ENCODE measurements around the gene TAMALIN.

The TAMALIN gene

GRCh38 chr12:51980051-51980808 lies 26.5 kb upstream of the TAMALIN start:
- DNase-seq = peak; percentile 74
- in situ Hi-C loops (cut with MboI; ENCODE audit: low pct_unique_long_range_greater_than_20kb, low sequenced_read_pairs) = no loop called here

GRCh38 chr12:51980809-51981127 lies 26.0 kb upstream of the TAMALIN start:
- in situ Hi-C loops (cut with MboI; ENCODE audit: low pct_unique_long_range_greater_than_20kb, low sequenced_read_pairs) = no loop called here
- no peak for DNase-seq

- in situ Hi-C loops (cut with MboI; ENCODE audit: low pct_unique_long_range_greater_than_20kb, low sequenced_read_pairs) = no loop called here
- no peak for DNase-seq
Measured at GRCh38 chr12:51984657-51985056, 22.1 kb upstream of the TAMALIN start.

- in situ Hi-C loops (cut with MboI; ENCODE audit: low pct_unique_long_range_greater_than_20kb, low sequenced_read_pairs) = no loop called here
Measured at GRCh38 chr12:51985154-51985835, 21.5 kb upstream of the TAMALIN start.

GRCh38 chr12:51986834-51987233 lies 19.9 kb upstream of the TAMALIN start:
- in situ Hi-C loops (cut with MboI; ENCODE audit: low pct_unique_long_range_greater_than_20kb, low sequenced_read_pairs) = no loop called here
- DNase-seq = no peak

More at GRCh38 chr12:51985154-51985835, 21.5 kb upstream of the TAMALIN start:
- DNase-seq = no peak

- DNase-seq = no peak
- in situ Hi-C loops (cut with MboI; ENCODE audit: low pct_unique_long_range_greater_than_20kb, low sequenced_read_pairs) = no loop called here
Measured at GRCh38 chr12:51992246-51992645, 14.5 kb upstream of the TAMALIN start.

- in situ Hi-C loops (cut with MboI; ENCODE audit: low pct_unique_long_range_greater_than_20kb, low sequenced_read_pairs) = no loop called here
- no peak for DNase-seq
Measured at GRCh38 chr12:51994539-51994820, 12.3 kb upstream of the TAMALIN start.

GRCh38 chr12:51994959-51995358 lies 11.8 kb upstream of the TAMALIN start:
- DNase-seq = no peak
- in situ Hi-C loops (cut with MboI; ENCODE audit: low pct_unique_long_range_greater_than_20kb, low sequenced_read_pairs) = no loop called here

GRCh38 chr12:51997136-51997535 lies 9.6 kb upstream of the TAMALIN start:
- no peak for DNase-seq
- in situ Hi-C loops (cut with MboI; ENCODE audit: low pct_unique_long_range_greater_than_20kb, low sequenced_read_pairs) = no loop called here

- DNase-seq = no peak
- in situ Hi-C loops (cut with MboI; ENCODE audit: low pct_unique_long_range_greater_than_20kb, low sequenced_read_pairs) = no loop called here
Measured at GRCh38 chr12:52003016-52003550, 3.7 kb upstream of the TAMALIN start.

- in situ Hi-C loops (cut with MboI; ENCODE audit: low pct_unique_long_range_greater_than_20kb, low sequenced_read_pairs) = no loop called here
- no peak for DNase-seq
Measured at GRCh38 chr12:52003591-52003990, 3.2 kb upstream of the TAMALIN start.

GRCh38 chr12:52004042-52004648 lies 2.6 kb upstream of the TAMALIN start:
- peak; percentile 50 for DNase-seq

GRCh38 chr12:52005218-52005902 lies 1.4 kb upstream of the TAMALIN start:
- in situ Hi-C loops (cut with MboI; ENCODE audit: low pct_unique_long_range_greater_than_20kb, low sequenced_read_pairs) = no loop called here
- DNase-seq = no peak

More at GRCh38 chr12:52004042-52004648, 2.6 kb upstream of the TAMALIN start:
- in situ Hi-C loops (cut with MboI; ENCODE audit: low pct_unique_long_range_greater_than_20kb, low sequenced_read_pairs) = no loop called here

GRCh38 chr12:52005903-52006703 lies 643 bp upstream of the TAMALIN start:
- in situ Hi-C loops (cut with MboI; ENCODE audit: low pct_unique_long_range_greater_than_20kb, low sequenced_read_pairs) = no loop called here
- DNase-seq = peak; percentile 79

- no peak for DNase-seq
- in situ Hi-C loops (cut with MboI; ENCODE audit: low pct_unique_long_range_greater_than_20kb, low sequenced_read_pairs) = no loop called here
Measured at GRCh38 chr12:52007158-52007921, 594 bp downstream of the TAMALIN start.

- no peak for DNase-seq
- in situ Hi-C loops (cut with MboI; ENCODE audit: low pct_unique_long_range_greater_than_20kb, low sequenced_read_pairs) = no loop called here
Measured at GRCh38 chr12:52007982-52008510, 1.3 kb downstream of the TAMALIN start.

- no peak for DNase-seq
- in situ Hi-C loops (cut with MboI; ENCODE audit: low pct_unique_long_range_greater_than_20kb, low sequenced_read_pairs) = no loop called here
Measured at GRCh38 chr12:52009081-52009751, 2.5 kb downstream of the TAMALIN start.
